ENCODE measurements around the gene CILP2. TPM values are rescaled to one million over a fixed set of nuclear protein-coding genes. Genes with fewer than 3 reads are reported as not detected.

The CILP2 gene
- total RNA-seq, 2 donors from 2014 or later, result 3.6 to 9.9 TPM

- peaks cover 12% of the 10 kb centered on the region for H3K4me1 Mint-ChIP-seq
- no peaks in the 10 kb centered on the region for H3K27me3 Mint-ChIP-seq (ENCODE audit: insufficient read depth)
- peak; percentile 67 for DNase-seq
- peak overlapping the region; percentile 79 for H3K27ac Mint-ChIP-seq
- H3K4me3 Mint-ChIP-seq, result no peak overlapping the region
- H3K4me3 ChIP-seq (ENCODE audit: low read length), result no peak overlapping the region
- no peaks in the 10 kb centered on the region for H3K36me3 Mint-ChIP-seq (ENCODE audit: low read depth)
- H3K4me1 ChIP-seq (ENCODE audit: control insufficient read depth, insufficient read depth, low read length), result peaks cover 8% of the 10 kb centered on the region
- H3K27ac ChIP-seq (ENCODE audit: low read depth, low read length), result peak overlapping the region; percentile 40
- no peaks in the 10 kb centered on the region for H3K27me3 ChIP-seq (ENCODE audit: control insufficient read depth, insufficient read depth, low read length, poor library complexity, severe bottlenecking)
- no peak overlapping the region for H3K9ac ChIP-seq (ENCODE audit: extremely low read depth, low read length, poor library complexity, severe bottlenecking)
- 69 to 71% methylated on average over 11 to 13 of the region's 13 CpGs for WGBS, 2 experiments (ENCODE audit: insufficient coverage in 1 of 2, insufficient read length in 1 of 2)
- H3K36me3 ChIP-seq (ENCODE audit: control insufficient read depth, insufficient read depth, low read length), result no peaks in the 10 kb centered on the region
- H3K9me3 Mint-ChIP-seq, result no peaks in the 10 kb centered on the region
- no peaks in the 10 kb centered on the region for H3K9me3 ChIP-seq (ENCODE audit: control insufficient read depth, low read length)
- no peak for TF ChIP-seq CTCF (conservative IDR thresholded peaks at IDR 0.05)
Observed at GRCh38 chr19:19591133-19591825, 53.2 kb downstream of the CILP2 start.

GRCh38 chr19:19592690-19593089 lies 54.6 kb downstream of the CILP2 start:
- no peaks in the 10 kb centered on the region for H3K27me3 ChIP-seq (ENCODE audit: control insufficient read depth, insufficient read depth, low read length, poor library complexity, severe bottlenecking)
- peaks cover 8% of the 10 kb centered on the region for H3K4me1 ChIP-seq (ENCODE audit: control insufficient read depth, insufficient read depth, low read length)
- Mint-ChIP-seq H3K9me3 (no peaks in the 10 kb centered on the region), H3K4me1 (peaks cover 12% of the 10 kb centered on the region), H3K27me3 (ENCODE audit: insufficient read depth) (no peaks in the 10 kb centered on the region), H3K4me3 (no peak overlapping the region), H3K27ac (no peak overlapping the region), H3K36me3 (ENCODE audit: low read depth) (no peaks in the 10 kb centered on the region)
- DNase-seq, result no peak
- H3K36me3 ChIP-seq (ENCODE audit: control insufficient read depth, insufficient read depth, low read length), result peaks cover 3% of the 10 kb centered on the region
- no peak overlapping the region for H3K4me3 ChIP-seq (ENCODE audit: low read length)
- H3K9me3 ChIP-seq (ENCODE audit: control insufficient read depth, low read length), result no peaks in the 10 kb centered on the region
- whole genome bisulfite sequencing, 2 experiments (ENCODE audit: insufficient coverage in 1 of 2, insufficient read length in 1 of 2), result 94 to 96% methylated on average over 10 of the region's 10 CpGs
- no peak overlapping the region for H3K9ac ChIP-seq (ENCODE audit: extremely low read depth, low read length, poor library complexity, severe bottlenecking)
- no peak for TF ChIP-seq CTCF (conservative IDR thresholded peaks at IDR 0.05)
- no peak overlapping the region for H3K27ac ChIP-seq (ENCODE audit: low read depth, low read length)

- H3K9ac ChIP-seq (ENCODE audit: extremely low read depth, low read length, poor library complexity, severe bottlenecking), result no peak overlapping the region
- H3K9me3 Mint-ChIP-seq, result no peaks in the 10 kb centered on the region
- H3K27ac ChIP-seq (ENCODE audit: low read depth, low read length), result no peak overlapping the region
- peaks cover 5% of the 10 kb centered on the region for H3K36me3 ChIP-seq (ENCODE audit: control insufficient read depth, insufficient read depth, low read length)
- H3K36me3 Mint-ChIP-seq (ENCODE audit: low read depth), result no peaks in the 10 kb centered on the region
- H3K9me3 ChIP-seq (ENCODE audit: control insufficient read depth, low read length), result no peaks in the 10 kb centered on the region
- no peaks in the 10 kb centered on the region for H3K27me3 ChIP-seq (ENCODE audit: control insufficient read depth, insufficient read depth, low read length, poor library complexity, severe bottlenecking)
- no peak for DNase-seq
- WGBS, 2 experiments (ENCODE audit: insufficient coverage in 1 of 2, insufficient read length in 1 of 2), result 86 to 96% methylated on average over 3 to 4 of the region's 4 CpGs
- no peaks in the 10 kb centered on the region for H3K27me3 Mint-ChIP-seq (ENCODE audit: insufficient read depth)
- H3K4me1 Mint-ChIP-seq, result peaks cover 12% of the 10 kb centered on the region
- H3K4me1 ChIP-seq (ENCODE audit: control insufficient read depth, insufficient read depth, low read length), result peaks cover 8% of the 10 kb centered on the region
- no peak overlapping the region for H3K4me3 ChIP-seq (ENCODE audit: low read length)
- H3K27ac Mint-ChIP-seq, result no peak overlapping the region
- TF ChIP-seq CTCF (conservative IDR thresholded peaks at IDR 0.05), result no peak
- no peak overlapping the region for H3K4me3 Mint-ChIP-seq
Observed at GRCh38 chr19:19594381-19594780, 56.3 kb downstream of the CILP2 start.

Data from endodermal cell (in vitro differentiated cells).